Smooth muscle cell (in vitro differentiated cells): Measurements from ENCODE around the gene ZNF708. TPM values are rescaled to one million over a fixed set of nuclear protein-coding genes. Genes with fewer than 3 reads are reported as not detected.
"Not testable (repeated sequence)": the region's sequence is repeated elsewhere in the genome, so short reads cannot be mapped to it uniquely, and the experiment has no call there.

ENCODE experiments used
- DNase-seq: peaks from one replicate; lab custom pipeline; 2025; ENCODE audit not compliant: unreplicated experiment; lab: John Stamatoyannopoulos, UW
- H2AFZ ChIP-seq: fragments of 200-600 bp; sonication (generic); 2 replicates; pipeline ENCODE4 v1.6.0; 2016; ENCODE audit warnings: antibody characterized with exemption, low read depth, mild to moderate bottlenecking
- H3F3A ChIP-seq: fragments of 200-600 bp; sonication (generic); 2 replicates; pipeline ENCODE4 v1.6.0; 2017; ENCODE audit warnings: antibody characterized with exemption, low read depth
- H3K27ac ChIP-seq: fragments of 200-600 bp; sonication (generic); 2 replicates; pipeline ENCODE4 v1.5.1; 2016; ENCODE audit warnings: low read depth, mild to moderate bottlenecking
- H3K27me3 ChIP-seq: fragments of 200-600 bp; sonication (generic); 2 replicates; pipeline ENCODE4 v1.6.1; 2016; ENCODE audit warnings: low read depth, mild to moderate bottlenecking
- H3K36me3 ChIP-seq: fragments of 200-600 bp; sonication (generic); 2 replicates; pipeline ENCODE4 v1.5.1; 2016; ENCODE audit warnings: low read depth
- H3K4me1 ChIP-seq: fragments of 200-600 bp; sonication (generic); 2 replicates; pipeline ENCODE4 v1.5.1; 2016; ENCODE audit warnings: low read depth
- H3K4me2 ChIP-seq: fragments of 200-600 bp; sonication (generic); 2 replicates; pipeline ENCODE4 v1.6.0; 2016; ENCODE audit warnings: mild to moderate bottlenecking
- H3K4me3 ChIP-seq: fragments of 200-600 bp; sonication (generic); 2 replicates; pipeline ENCODE4 v1.5.1; 2016; ENCODE audit warnings: mild to moderate bottlenecking
- H3K79me2 ChIP-seq: fragments of 200-600 bp; sonication (generic); 2 replicates; pipeline ENCODE4 v1.6.0; 2016; ENCODE audit warnings: low read depth, mild to moderate bottlenecking
- H3K9ac ChIP-seq: fragments of 200-600 bp; sonication (generic); 2 replicates; pipeline ENCODE4 v1.6.0; 2016; ENCODE audit warnings: low read depth
- H3K9me3 ChIP-seq: fragments of 200-600 bp; sonication (generic); replicated peaks from 2 replicates; pipeline ENCODE4 v1.5.1; 2016; ENCODE audit warnings: low read depth
- H4K20me1 ChIP-seq: fragments of 200-600 bp; sonication (generic); 2 replicates; pipeline ENCODE4 v1.6.0; 2016; ENCODE audit warnings: low read depth
- CTCF ChIP-seq: fragments of 200-600 bp; sonication (generic); IDR thresholded peaks from 2 replicates; pipeline ENCODE4 v1.5.1; 2017; ENCODE audit warnings: borderline replicate concordance, mild to moderate bottlenecking, antibody characterized with exemption; ENCODE audit not compliant: insufficient read depth, poor library complexity, severe bottlenecking
- WGBS: methylation state at CpG from one replicate; pipeline ENCODE4 v1.1.7; 2016; ENCODE audit warnings: low lambda C conversion rate; 5-methylcytosine and 5-hydroxymethylcytosine counted together
- polyA plus RNA-seq: library from polyadenylated mRNA; unstranded; fragments of >200 nt; fragmentation: Nextera tagmentation; extraction: Ambion mirVana; gene quantifications from 2 replicates; pipeline ENCODE4 v1.2.1, GENCODE V29; 2016
- total RNA-seq: library from RNA; depleted of rRNA; stranded (reverse); fragments of >200 nt; gene quantifications from 2 replicates; pipeline ENCODE4 v1.2.3, GENCODE V29; 2014

Gene ZNF708
- total and polyA plus RNA-seq, 2 experiments from 2014 or later, result 0.65 to 12.1 TPM

DNA sequence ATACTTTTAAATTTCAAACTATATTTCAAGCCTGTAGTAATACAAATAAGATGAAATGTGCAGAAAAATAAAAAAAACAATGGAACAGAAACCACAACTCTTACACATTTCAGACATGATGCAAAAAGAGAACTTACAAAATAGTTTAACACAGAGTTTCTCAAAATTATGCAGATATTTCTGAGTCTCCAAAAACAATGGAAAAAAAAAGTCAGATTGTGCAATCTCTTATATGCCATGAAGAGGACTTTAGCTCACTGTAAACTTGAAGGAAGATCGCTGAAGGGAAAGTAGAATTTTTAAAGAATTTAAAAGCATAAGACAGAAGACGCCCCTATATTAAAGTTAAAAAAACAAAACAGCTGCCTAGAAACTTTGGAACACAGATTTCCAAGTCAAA lies 20.4 kb downstream of the ZNF708 start:
- Histone ChIP-seq H3F3A (no peaks in the 10 kb centered on the region), H3K4me3 (no peak overlapping the region), H3K9me3 (no peaks in the 10 kb centered on the region), H2AFZ (no peak overlapping the region), H3K4me2 (no peak overlapping the region), H3K4me1 (no peaks in the 10 kb centered on the region), H3K27me3 (no peaks in the 10 kb centered on the region), H3K27ac (no peak overlapping the region), H3K36me3 (peaks cover 13% of the 10 kb centered on the region), H3K79me2 (peaks cover 31% of the 10 kb centered on the region), H4K20me1 (peaks cover 12% of the 10 kb centered on the region), H3K9ac (no peak overlapping the region)
- no peak for DNase-seq
- WGBS, result 100% methylated on average over 2 of the region's 2 CpGs
- TF ChIP-seq CTCF, result no peak

DNA sequence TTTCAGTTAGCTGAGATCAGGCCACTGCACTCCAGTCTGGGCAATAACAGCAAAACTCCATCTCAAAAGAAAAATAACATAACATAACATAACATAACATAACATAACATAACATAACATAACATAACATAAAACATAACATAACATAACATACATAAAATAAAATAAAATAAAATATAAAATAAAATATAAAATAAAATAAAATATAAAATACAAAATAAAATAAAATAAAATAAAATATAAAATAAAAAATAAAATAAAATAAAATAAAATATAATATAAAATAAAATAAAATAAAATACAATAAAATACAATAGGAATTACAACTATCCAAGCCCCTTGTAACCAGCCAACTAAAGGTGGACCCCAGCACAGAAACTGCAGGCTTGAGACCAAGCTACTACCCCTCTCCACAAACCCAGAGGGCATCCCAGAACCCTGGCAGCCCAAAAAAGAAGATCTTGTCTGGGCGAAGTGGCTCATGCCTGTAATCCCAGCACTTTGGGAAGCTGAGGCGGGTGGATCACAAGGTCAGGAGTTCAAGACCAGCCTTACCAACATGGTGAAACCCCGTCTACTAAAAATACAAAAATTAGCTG lies 22.2 kb downstream of the ZNF708 start:
- H3K4me3 ChIP-seq, H2AFZ ChIP-seq, H3K4me2 ChIP-seq, H3K27me3 ChIP-seq, H3K9ac ChIP-seq, H4K20me1 ChIP-seq, H3K4me1 ChIP-seq, H3F3A ChIP-seq, H3K9me3 ChIP-seq, DNase-seq, H3K27ac ChIP-seq: not testable (repeated sequence)
- Histone ChIP-seq H3K79me2 (peaks cover 20% of the 10 kb centered on the region), H3K36me3 (peaks cover 13% of the 10 kb centered on the region)
- WGBS, result 93% methylated on average over 3 of the region's 3 CpGs

- not testable (repeated sequence) for H3F3A ChIP-seq, H3K4me3 ChIP-seq, H3K27me3 ChIP-seq, H3K4me2 ChIP-seq, DNase-seq, H4K20me1 ChIP-seq, H3K27ac ChIP-seq, H3K4me1 ChIP-seq, H3K79me2 ChIP-seq, H2AFZ ChIP-seq, H3K9ac ChIP-seq
- 95% methylated on average over 1 of the region's 1 CpG for WGBS
- Histone ChIP-seq H3K36me3 (peaks cover 41% of the 10 kb centered on the region), H3K9me3 (peaks cover 47% of the 10 kb centered on the region)
Measured at GRCh38 chr19:21293768-21294167, 35.4 kb downstream of the ZNF708 start.

GRCh38 chr19:21269813-21270212 lies 59.4 kb downstream of the ZNF708 start:
- H3K79me2 ChIP-seq, result no peaks in the 10 kb centered on the region
- DNase-seq, result no peak
- no peak overlapping the region for H3K4me2 ChIP-seq
- no peak for TF ChIP-seq CTCF
- H3K9me3 ChIP-seq, result peaks cover 9% of the 10 kb centered on the region
- H3K4me3 ChIP-seq, result no peak overlapping the region
- H3K27ac ChIP-seq, result no peak overlapping the region
- WGBS, result 78% methylated on average over 2 of the region's 2 CpGs
- no peaks in the 10 kb centered on the region for H3K36me3 ChIP-seq
- no peak overlapping the region for H3K9ac ChIP-seq
- no peaks in the 10 kb centered on the region for H3F3A ChIP-seq
- no peaks in the 10 kb centered on the region for H3K4me1 ChIP-seq
- no peaks in the 10 kb centered on the region for H3K27me3 ChIP-seq
- no peak overlapping the region for H2AFZ ChIP-seq
- no peaks in the 10 kb centered on the region for H4K20me1 ChIP-seq

- no peak for DNase-seq
- WGBS, result 87% methylated on average over 12 of the region's 12 CpGs
- H3F3A ChIP-seq, result no peaks in the 10 kb centered on the region
- no peaks in the 10 kb centered on the region for H3K9me3 ChIP-seq
- no peaks in the 10 kb centered on the region for H3K36me3 ChIP-seq
- H3K4me2 ChIP-seq, result no peak overlapping the region
- no peak overlapping the region for H3K4me3 ChIP-seq
- H4K20me1 ChIP-seq, result no peaks in the 10 kb centered on the region
- no peak for TF ChIP-seq CTCF
- no peak overlapping the region for H3K27ac ChIP-seq
- no peaks in the 10 kb centered on the region for H3K79me2 ChIP-seq
- H2AFZ ChIP-seq, result no peak overlapping the region
- H3K9ac ChIP-seq, result no peak overlapping the region
- no peaks in the 10 kb centered on the region for H3K4me1 ChIP-seq
- H3K27me3 ChIP-seq, result no peaks in the 10 kb centered on the region
Measured at GRCh38 chr19:21264891-21265290, 64.3 kb downstream of the ZNF708 start.
